ENCODE results near the gene PES1.

DNA sequence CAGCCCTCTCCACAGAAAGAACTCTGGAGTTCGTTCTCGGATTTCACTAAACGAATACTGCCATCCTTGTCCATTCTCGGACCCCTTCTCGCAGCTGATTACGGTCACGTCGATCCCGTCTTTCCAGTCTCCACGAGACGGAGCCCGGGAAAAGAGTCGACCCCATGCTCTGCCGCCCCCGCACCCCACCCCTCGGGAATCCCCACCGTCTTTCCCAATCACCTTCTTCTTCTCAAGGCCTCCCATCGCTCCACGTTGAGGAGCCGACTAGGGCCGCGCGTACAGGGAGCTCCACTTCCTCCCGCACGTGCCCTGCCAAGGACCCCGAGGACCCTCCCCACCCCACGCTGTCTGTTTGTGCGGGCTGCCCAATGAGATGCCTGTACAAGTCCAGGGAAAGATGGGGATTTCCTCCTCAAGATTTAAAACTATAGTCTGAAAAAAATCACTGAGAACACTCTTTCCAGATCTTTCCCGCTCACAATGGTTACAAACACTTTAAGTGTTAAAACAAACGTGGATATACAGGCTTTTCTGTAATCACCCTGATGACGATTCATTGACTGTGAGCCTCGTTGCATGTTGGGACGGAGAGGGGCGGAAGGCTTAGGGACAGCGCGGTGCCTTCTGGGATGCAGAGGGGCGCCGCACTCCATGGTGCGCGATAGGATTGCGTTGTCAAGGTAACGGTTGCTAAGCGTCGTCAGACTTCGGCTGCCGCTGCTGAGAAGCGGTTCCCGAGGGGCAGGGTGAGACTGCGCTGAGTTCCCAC lies at the start of gene PES1:
- TF ChIP-seq, protein P1, sequence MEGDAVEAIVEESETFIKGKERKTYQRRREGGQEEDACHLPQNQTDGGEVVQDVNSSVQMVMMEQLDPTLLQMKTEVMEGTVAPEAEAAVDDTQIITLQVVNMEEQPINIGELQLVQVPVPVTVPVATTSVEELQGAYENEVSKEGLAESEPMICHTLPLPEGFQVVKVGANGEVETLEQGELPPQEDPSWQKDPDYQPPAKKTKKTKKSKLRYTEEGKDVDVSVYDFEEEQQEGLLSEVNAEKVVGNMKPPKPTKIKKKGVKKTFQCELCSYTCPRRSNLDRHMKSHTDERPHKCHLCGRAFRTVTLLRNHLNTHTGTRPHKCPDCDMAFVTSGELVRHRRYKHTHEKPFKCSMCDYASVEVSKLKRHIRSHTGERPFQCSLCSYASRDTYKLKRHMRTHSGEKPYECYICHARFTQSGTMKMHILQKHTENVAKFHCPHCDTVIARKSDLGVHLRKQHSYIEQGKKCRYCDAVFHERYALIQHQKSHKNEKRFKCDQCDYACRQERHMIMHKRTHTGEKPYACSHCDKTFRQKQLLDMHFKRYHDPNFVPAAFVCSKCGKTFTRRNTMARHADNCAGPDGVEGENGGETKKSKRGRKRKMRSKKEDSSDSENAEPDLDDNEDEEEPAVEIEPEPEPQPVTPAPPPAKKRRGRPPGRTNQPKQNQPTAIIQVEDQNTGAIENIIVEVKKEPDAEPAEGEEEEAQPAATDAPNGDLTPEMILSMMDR (IDR thresholded peaks at IDR 0.05; ENCODE audit: insufficient read depth, low read length, poor library complexity, severe bottlenecking): no peak
- no peak for TF ChIP-seq EZH2phosphoT487 (conservative IDR thresholded peaks at IDR 0.05; ENCODE audit: low read length)

Measured in SU-DHL-6 (cell line).